K562 (cell line): ENCODE data around the gene HIP1R. TPM values are rescaled to one million over a fixed set of nuclear protein-coding genes. Genes with fewer than 3 reads are reported as not detected.

Source experiments
- ATAC-seq: fragments of 200-7000 bp; cut with Tn5 transposase; 3 replicates; pipeline ENCODE4 v1.9.1; 2020; ENCODE audit warnings: moderate library complexity
- BruUV-seq: library from RNA; stranded (reverse); fragments of 400-500 nt; replicated peaks from 2 replicates; lab custom pipeline; 2021; lab: Mats Ljungman, UMichigan
- CTCF ChIA-PET: fragments of 300-600 bp; formaldehyde crosslinking; extraction: SDS; loops from one replicate; lab custom pipeline; 2021; ENCODE audit warnings: low intra/inter-chr PET ratio; lab: Yijun Ruan, JAX
- POLR2A ChIA-PET: fragments of 300-600, 350-650 bp; sonication (Branson Sonifier 250); formaldehyde crosslinking; extraction: SDS; loops from one replicate; lab custom pipeline; 2021; ENCODE audit warnings: antibody characterized with exemption, inconsistent platforms; lab: Yijun Ruan, JAX
- DNase-seq, 4 experiments: peaks; one replicate each; pipeline versions ENCODE4 v3.0.0 to v3.0.0-alpha.2; 2011 to 2018; ENCODE audit warnings: low spot score in 3 of 4, mixed read lengths in 3 of 4; ENCODE audit errors: extremely low read depth in 1 of 4
- FAIRE-seq: peaks from 2 replicates; lab custom pipeline; 2011; peaks lifted over from hg19 to GRCh38; lab: Jason Lieb, UNC
- H2AFZ ChIP-seq: 2 replicates; pipeline ENCODE4 v1.6.0; 2011; ENCODE audit warnings: low read depth, low read length, control low read depth, inconsistent platforms
- H3K27ac ChIP-seq: fragments of 200-600 bp; 3 replicates; pipeline ENCODE4 v1.8.0; 2011; ENCODE audit warnings: low read depth, mild to moderate bottlenecking, control low read depth, inconsistent platforms, low read length, moderate library complexity, mixed read lengths; ENCODE audit errors: extremely low read depth
- H3K27me3 ChIP-seq, 2 experiments: fragments of 300-600 bp in 1 of 2; 2 replicates in 1 of 2; 3 replicates in 1 of 2; pipeline versions ENCODE4 v1.6.0 to v1.8.0; 2011; ENCODE audit warnings: inconsistent platforms in 2 of 2, low read length in 2 of 2, mild to moderate bottlenecking in 1 of 2, mixed read lengths in 1 of 2, moderate library complexity in 1 of 2; ENCODE audit not compliant: control insufficient read depth in 2 of 2, insufficient read depth in 2 of 2
- H3K36me3 ChIP-seq: fragments of 300-600 bp; 3 replicates; pipeline ENCODE4 v1.8.0; 2011; ENCODE audit warnings: mild to moderate bottlenecking, low read length, inconsistent platforms; ENCODE audit not compliant: control insufficient read depth, insufficient read depth
- H3K4me1 ChIP-seq, 2 experiments: fragments of 200-600 bp in 1 of 2; replicated peaks in 1 of 2; 2 replicates in 1 of 2; 3 replicates in 1 of 2; pipeline versions ENCODE4 v1.5.1 to v1.8.0; 2011; ENCODE audit warnings: inconsistent platforms in 2 of 2, low read length in 2 of 2, mild to moderate bottlenecking in 1 of 2, mixed read lengths in 1 of 2, moderate library complexity in 1 of 2; ENCODE audit not compliant: control insufficient read depth in 2 of 2, insufficient read depth in 2 of 2
- H3K4me2 ChIP-seq: 2 replicates; pipeline ENCODE4 v1.6.1; 2011; ENCODE audit warnings: low read length, control low read depth, inconsistent platforms, mixed read lengths; ENCODE audit not compliant: insufficient read depth
- H3K4me3 ChIP-seq: fragments of 200-600 bp; sonication (generic), shearing (Covaris generic); 2 replicates; pipeline ENCODE4 v1.5.1; 2016; ENCODE audit warnings: control low read depth, inconsistent platforms
- H3K79me2 ChIP-seq: fragments of 200-600 bp; 3 replicates; pipeline ENCODE4 v1.8.0; 2011; ENCODE audit warnings: low read length, inconsistent platforms; ENCODE audit not compliant: control insufficient read depth, insufficient read depth
- H3K9ac ChIP-seq, 2 experiments: 2 replicates each; pipeline versions ENCODE4 v1.6.0 to v1.6.1; 2011; ENCODE audit warnings: low read depth in 2 of 2, low read length in 2 of 2, control low read depth in 1 of 2, inconsistent platforms in 1 of 2, mild to moderate bottlenecking in 1 of 2, mixed read lengths in 1 of 2; ENCODE audit not compliant: insufficient read depth in 1 of 2
- H3K9me1 ChIP-seq: one replicate; pipeline ENCODE4 v1.6.0; 2011; ENCODE audit warnings: inconsistent platforms, mild to moderate bottlenecking, low read length, moderate library complexity; ENCODE audit not compliant: control insufficient read depth, insufficient read depth
- H3K9me3 ChIP-seq: replicated peaks from 2 replicates; pipeline ENCODE4 v1.5.1; 2011; ENCODE audit warnings: low read depth, low read length, inconsistent platforms; ENCODE audit not compliant: control insufficient read depth, insufficient read depth
- H4K20me1 ChIP-seq: replicated peaks from 2 replicates; pipeline ENCODE4 v1.6.1; 2011; ENCODE audit warnings: low read length, inconsistent platforms, mixed read lengths; ENCODE audit not compliant: control insufficient read depth, insufficient read depth
- BCLAF1 ChIP-seq, 2 experiments: fragments of 450-650 bp in 1 of 2; IDR thresholded peaks; 2 replicates each; pipeline ENCODE4 v1.6.1; 2011 to 2017; ENCODE audit warnings: low read depth in 2 of 2, antibody characterized with exemption in 1 of 2, borderline replicate concordance in 1 of 2, low read length in 1 of 2, mild to moderate bottlenecking in 1 of 2, mixed read lengths in 1 of 2; ENCODE audit not compliant: control insufficient read depth in 1 of 2
- BDP1 ChIP-seq: IDR thresholded peaks from 3 replicates; pipeline ENCODE4 v1.6.1; 2011; ENCODE audit not compliant: insufficient read length, insufficient read depth
- CGGBP1 ChIP-seq: fragments of 250-450 bp; sonication (Bioruptor Pico); IDR thresholded peaks from 2 replicates; pipeline ENCODE4 v1.9.0; 2021; ENCODE audit warnings: mild to moderate bottlenecking
- NR2C1 ChIP-seq, 2 experiments: fragments of 450-650 bp; IDR thresholded peaks; 2 replicates each; pipeline ENCODE4 v1.6.1; 2017; ENCODE audit warnings: mild to moderate bottlenecking in 2 of 2, antibody characterized with exemption in 1 of 2, inconsistent platforms in 1 of 2, missing compliant biosample characterization in 1 of 2, missing genetic modification characterization in 1 of 2
- ZNF766 ChIP-seq: fragments of 200-800 bp; sonication (Bioruptor generic); conservative IDR thresholded peaks from 2 replicates; pipeline ENCODE4 v1.6.1; 2016; ENCODE audit warnings: missing genetic modification characterization, missing compliant biosample characterization
- WGBS: fragments of 100-300 bp; shearing (Covaris generic); methylation state at CpG from one replicate; pipeline ENCODE4 v1.1.6; 2016; ENCODE audit warnings: low coverage, mixed read lengths; ENCODE audit not compliant: insufficient coverage; ENCODE audit errors: missing lambda C conversion rate; 5-methylcytosine and 5-hydroxymethylcytosine counted together
- in situ Hi-C: fragments of 300-500 bp; cut with MboI; formaldehyde crosslinking; loops from 4 replicates; pipeline ENCODE4 v1.15.0; 2018; ENCODE audit warnings: inconsistent platforms, mixed read lengths
- intact Hi-C: fragments of 100-400 bp; cut with micrococcal nuclease; formaldehyde crosslinking; loops from 2 replicates; pipeline ENCODE4 v1.14.2; 2022
- polyA plus RNA-seq, 8 experiments: library from polyadenylated mRNA; depleted of rRNA in 4 of 8; stranded (reverse) in 5 of 8; unstranded in 3 of 8; fragments of >200 nt; fragmentation: Nextera tagmentation in 2 of 8; fragmentation: Illumina TruSeq in 1 of 8; extraction: Ambion mirVana in 2 of 8; extraction: Trizol in 1 of 8; gene quantifications; 2 replicates each; pipeline versions ENCODE4 v1.2.1 to v1.2.3, GENCODE V29; 2011 to 2014; ENCODE audit warnings: inconsistent platforms in 1 of 8, missing spikeins in 1 of 8
- total RNA-seq, 7 experiments: library from RNA; depleted of rRNA in 6 of 7; stranded (reverse); fragments of >200 nt in 6 of 7; fragmentation: Illumina TruSeq in 2 of 7; extraction: Trizol in 2 of 7; gene quantifications; 2 replicates each; pipeline versions ENCODE4 v1.2.1 to v1.2.3, GENCODE V29; 2011 to 2021; ENCODE audit warnings: low replicate concordance in 1 of 7

The HIP1R gene
- total and polyA plus RNA-seq, 9 of the 15 experiments (the other 6 are each of a cell fraction or from before 2014, with no cell fraction given): 0.15 to 31.0 (median 14.2) TPM

- FAIRE-seq (peak; percentile 37), ATAC-seq (no peak), DNase-seq (no peak)
- no peak overlapping the region for H3K4me3 ChIP-seq
- H2AFZ ChIP-seq: no peak overlapping the region
- H3K9me1 ChIP-seq: no peaks in the 10 kb centered on the region
- no peaks in the 10 kb centered on the region for H3K9me3 ChIP-seq
- H3K9ac ChIP-seq: peak overlapping the region in 1 of 2 experiments; percentile 38; a peak in 1 of 4 replicates
- whole genome bisulfite sequencing: 70% methylated on average over 23 of the region's 23 CpGs
- H3K27ac ChIP-seq: no peak overlapping the region
- intact Hi-C loops: no loop called here
- no peaks in the 10 kb centered on the region for H3K27me3 ChIP-seq
- in situ Hi-C loops: loop anchor here (10.0 kb wide), 1 partner anchor 363 kb away; the partner anchor contains the start of genes MPHOSPH9 and MTRFR
- H4K20me1 ChIP-seq: peaks cover 43% of the 10 kb centered on the region; the same call in 1 of the 2 replicates
- H3K36me3 ChIP-seq: peaks cover 66% of the 10 kb centered on the region
- no peak overlapping the region for H3K4me2 ChIP-seq
- peaks cover 5 to 26% of the 10 kb centered on the region in 2 experiments; a peak in 3 of 5 replicates for H3K4me1 ChIP-seq
- peaks cover 63% of the 10 kb centered on the region for H3K79me2 ChIP-seq
- no TSS peak for BruUV-seq
- POLR2A ChIA-PET: interaction anchor here (1.1 to 2.3 kb wide), 6 partner anchors 8 to 28 kb away, joined by 3 to 12 read pairs (median 6); no protein-coding TSS in a partner anchor
- CTCF ChIA-PET: no interaction called here
- TF ChIP-seq NR2C1 (IDR thresholded peaks at IDR 0.05) (no peak), NR2C1 (tag; IDR thresholded peaks at IDR 0.05) (no peak), BDP1 (no peak), ZNF766 (CRISPR knock-in tag) (no peak), BCLAF1 (IDR thresholded peaks at IDR 0.05; ENCODE audit: borderline replicate concordance in 1 of 2, control insufficient read depth in 1 of 2, low read depth in 2 of 2, low read length in 1 of 2) (no peak), CGGBP1 (CRISPR knock-in tag) (no peak)
These were observed 36.9 kb downstream of the HIP1R start for GRCh38 chr12:122871851-122872780.
